HG03097 (cell line): ENCODE measurements around the gene IFIT3.
A peak's percentile ranks its signal among the peaks of the same experiment; 100 is the strongest.
"Not testable (repeated sequence)": the region's sequence is repeated elsewhere in the genome, so short reads cannot be mapped to it uniquely, and the experiment has no call there.

Experiments used
- ATAC-seq: cut with Tn5 transposase; IDR thresholded peaks from one replicate; pipeline ENCODE4 v1.9.1; 2021; ENCODE audit not compliant: unreplicated experiment, low FRiP score

IFIT3 gene

DNA sequence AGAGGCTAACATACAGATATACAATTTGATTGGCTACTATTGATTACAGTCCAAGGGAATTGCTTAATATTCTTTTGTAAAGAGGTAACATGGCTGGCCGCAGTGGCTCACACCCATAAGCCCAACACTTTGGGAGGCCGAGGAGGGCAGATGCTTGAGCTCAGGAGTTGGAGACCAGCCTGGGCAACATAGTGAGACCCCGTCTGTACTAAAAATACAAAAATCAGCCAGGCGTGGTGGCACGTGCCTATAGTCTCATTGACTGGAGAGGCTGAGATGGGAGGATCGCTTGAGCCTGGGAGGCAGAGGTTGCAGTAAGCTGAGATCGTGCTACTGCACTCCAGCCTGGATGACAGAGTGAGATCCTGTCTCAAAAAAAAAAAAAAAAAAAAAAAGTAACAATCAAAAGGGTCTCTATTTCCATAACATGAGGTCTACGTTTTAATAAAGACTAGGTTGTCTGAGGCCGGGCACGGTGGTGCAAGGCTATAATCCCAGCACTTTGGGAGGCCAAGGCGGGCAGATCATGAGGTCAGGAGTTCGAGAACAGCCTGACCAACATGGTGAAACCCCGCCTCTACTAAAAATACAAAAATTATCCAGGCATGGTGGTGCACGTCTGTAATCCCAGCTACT is 3.8 kb downstream of the IFIT3 start:
- not testable (repeated sequence) for ATAC-seq

DNA sequence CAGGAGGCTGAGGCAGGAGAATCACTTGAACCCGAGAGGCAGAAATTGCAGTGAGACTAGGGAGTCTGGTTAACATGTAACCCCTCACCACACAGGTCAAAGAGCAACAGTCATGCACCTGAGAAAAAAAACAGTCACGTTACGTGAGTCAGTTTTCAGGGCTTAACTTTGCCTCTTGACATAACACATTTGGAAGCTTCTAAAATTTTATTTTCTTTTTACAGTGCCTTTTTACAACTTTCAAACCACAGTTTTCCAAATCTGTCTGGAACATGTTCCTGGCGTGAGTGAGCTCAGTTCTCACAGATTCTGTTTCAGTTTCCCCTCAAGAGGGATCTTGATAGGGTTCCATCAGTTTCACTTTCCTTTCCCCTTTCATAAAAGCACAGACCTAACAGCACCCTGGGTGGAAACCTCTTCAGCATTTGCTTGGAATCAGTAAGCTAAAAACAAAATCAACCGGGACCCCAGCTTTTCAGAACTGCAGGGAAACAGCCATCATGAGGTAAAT is 4.4 kb downstream of the IFIT3 start:
- peak; percentile 37 for ATAC-seq

GRCh38 chr10:89335226-89335625 is 7.4 kb downstream of the IFIT3 start:
- ATAC-seq: no peak

GRCh38 chr10:89336241-89336640 is 8.4 kb downstream of the IFIT3 start:
- no peak for ATAC-seq

DNA sequence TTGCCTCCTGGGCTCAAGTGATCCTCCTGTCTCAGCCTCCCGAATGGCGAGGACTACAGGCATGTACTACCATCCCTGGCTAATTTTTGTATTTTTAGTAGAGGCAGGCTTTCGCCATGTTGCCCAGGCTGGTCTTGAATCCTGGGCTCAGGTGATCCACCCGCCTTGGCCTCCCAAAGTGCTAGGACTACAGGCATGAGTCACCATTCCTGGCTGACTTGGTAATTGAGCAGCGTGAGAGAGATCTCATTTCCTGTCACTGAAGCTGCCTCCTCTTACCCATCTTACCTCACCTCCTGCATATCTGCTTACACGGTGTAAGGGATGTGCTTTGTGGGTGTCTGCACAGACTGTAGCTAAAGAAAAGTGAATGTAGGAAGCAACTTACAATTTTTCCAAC is 9.7 kb downstream of the IFIT3 start:
- ATAC-seq: no peak

GRCh38 chr10:89338713-89339112 is 10.9 kb downstream of the IFIT3 start:
- ATAC-seq: no peak

DNA sequence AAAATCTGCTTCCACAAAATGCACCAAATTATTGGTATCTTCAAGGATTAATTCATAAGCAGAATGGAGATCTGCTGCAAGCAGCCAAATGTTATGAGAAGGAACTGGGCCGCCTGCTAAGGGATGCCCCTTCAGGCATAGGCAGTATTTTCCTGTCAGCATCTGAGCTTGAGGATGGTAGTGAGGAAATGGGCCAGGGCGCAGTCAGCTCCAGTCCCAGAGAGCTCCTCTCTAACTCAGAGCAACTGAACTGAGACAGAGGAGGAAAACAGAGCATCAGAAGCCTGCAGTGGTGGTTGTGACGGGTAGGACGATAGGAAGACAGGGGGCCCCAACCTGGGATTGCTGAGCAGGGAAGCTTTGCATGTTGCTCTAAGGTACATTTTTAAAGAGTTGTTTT is 12.1 kb downstream of the IFIT3 start:
- no peak for ATAC-seq

GRCh38 chr10:89341649-89342048 is 13.9 kb downstream of the IFIT3 start:
- no peak for ATAC-seq

DNA sequence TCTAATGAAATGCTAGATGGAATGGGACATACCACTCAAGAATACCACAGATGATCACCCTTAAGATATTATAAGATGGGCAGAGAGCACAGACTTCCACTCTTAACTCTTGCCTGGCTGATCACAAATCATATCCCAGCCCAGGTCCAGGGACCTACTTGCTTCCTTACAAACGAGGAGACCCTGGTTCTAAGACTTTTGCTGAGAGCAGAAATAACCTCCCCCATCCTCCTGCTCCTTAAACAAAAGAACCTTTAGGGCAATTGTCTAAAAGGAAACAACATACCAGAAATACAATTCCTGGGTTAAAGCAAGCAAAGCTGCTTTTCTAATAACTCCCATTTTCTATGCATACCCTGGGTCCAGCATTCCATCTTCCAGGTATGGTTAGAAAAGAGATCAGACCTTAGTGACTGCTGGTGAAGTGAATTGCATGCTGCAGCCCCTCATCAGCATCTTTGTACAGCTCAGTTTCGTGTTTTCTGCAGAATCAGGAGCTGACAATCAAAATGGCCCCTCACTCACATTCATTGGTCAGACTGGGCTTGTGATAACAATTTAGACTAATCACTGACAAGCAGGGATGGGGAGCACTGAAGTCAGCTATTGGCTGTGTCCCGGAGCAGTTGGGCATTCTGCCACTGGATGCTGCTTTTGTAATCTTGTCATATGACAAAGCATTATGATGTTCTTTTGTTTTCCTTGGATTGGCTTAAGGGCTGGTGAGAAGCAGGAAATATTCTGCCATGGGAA is 14.6 kb downstream of the IFIT3 start:
- ATAC-seq: no peak

DNA sequence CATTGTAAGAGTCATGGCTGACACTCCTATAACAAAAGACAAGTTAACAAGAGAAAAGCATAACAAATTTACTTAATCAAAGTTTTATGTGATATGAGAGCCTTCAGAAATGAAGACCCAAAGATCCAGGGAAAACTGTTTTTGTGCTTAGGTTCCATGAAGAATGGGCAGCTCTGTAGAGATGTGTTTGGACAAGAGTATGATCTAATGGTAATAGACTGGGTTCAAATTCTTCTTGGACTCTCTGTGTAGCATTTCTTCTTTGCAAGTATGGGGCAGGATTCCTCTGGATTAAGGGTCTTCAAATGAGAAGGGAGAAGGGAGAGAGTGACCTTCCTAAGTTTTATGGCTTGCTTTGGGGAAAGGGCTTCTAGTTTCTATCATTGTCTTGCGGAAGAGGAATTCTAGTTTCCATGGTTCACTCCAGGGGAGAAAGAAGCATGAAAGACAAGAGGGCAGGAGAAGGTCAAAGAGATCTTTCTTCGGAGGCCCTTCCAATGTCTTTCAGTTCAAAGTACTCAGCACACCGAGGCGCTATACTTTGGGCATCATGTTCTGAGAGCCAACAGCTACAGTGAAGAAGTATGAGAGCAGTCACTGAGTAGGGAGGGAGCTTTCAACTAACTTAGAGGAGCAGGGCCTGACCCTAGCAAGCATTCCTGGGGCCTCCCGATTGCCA is 15.4 kb downstream of the IFIT3 start:
- ATAC-seq: no peak

- no peak for ATAC-seq
Measured at GRCh38 chr10:89344156-89344555, 16.4 kb downstream of the IFIT3 start.

- no peak for ATAC-seq
Measured at GRCh38 chr10:89345367-89346000, 17.7 kb downstream of the IFIT3 start.

DNA sequence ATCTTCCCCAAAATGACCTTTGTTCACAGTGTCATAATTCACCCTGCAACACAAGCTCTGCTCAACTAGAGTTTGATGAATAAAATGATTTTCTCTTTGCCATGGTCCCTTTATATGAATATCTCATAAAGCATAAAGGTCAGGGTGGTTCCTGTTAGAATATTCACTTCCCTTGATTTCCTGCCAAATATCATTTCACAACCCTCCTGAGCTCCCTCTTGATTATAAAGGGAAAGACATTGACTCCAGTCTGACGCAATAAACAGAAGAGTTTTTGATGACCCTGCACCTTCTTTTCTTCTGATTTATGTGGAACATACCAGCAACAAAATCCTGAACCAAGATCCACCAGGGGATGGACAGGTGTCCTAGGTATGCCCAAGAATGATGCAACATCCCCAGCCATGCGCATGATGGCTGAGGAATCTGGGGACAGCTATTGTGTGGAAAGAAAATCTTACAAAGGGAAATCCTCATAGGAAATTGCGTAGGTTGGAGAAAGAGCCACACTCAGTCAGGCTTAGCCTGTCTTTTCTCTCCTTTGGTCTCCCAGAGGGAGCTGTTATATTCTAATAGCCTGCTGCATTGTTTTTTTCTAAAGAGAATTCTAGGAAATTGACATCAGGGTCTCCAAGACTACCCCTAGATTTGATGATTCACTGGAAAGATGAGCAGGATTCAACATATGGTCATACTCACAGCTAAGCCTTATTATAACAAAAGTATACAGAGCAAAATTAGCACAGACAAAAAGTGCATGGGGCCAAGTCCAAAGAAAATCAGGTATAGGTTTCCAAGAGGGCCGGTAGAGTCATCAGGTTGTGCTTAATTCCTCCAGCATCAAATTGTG is 18.8 kb downstream of the IFIT3 start:
- ATAC-seq: no peak

GRCh38 chr10:89347701-89348457 is 20.1 kb downstream of the IFIT3 start:
- no peak for ATAC-seq

- no peak for ATAC-seq
Measured at GRCh38 chr10:89348481-89348880, 20.7 kb downstream of the IFIT3 start.

GRCh38 chr10:89348975-89349374 is 21.2 kb downstream of the IFIT3 start:
- ATAC-seq: no peak

DNA sequence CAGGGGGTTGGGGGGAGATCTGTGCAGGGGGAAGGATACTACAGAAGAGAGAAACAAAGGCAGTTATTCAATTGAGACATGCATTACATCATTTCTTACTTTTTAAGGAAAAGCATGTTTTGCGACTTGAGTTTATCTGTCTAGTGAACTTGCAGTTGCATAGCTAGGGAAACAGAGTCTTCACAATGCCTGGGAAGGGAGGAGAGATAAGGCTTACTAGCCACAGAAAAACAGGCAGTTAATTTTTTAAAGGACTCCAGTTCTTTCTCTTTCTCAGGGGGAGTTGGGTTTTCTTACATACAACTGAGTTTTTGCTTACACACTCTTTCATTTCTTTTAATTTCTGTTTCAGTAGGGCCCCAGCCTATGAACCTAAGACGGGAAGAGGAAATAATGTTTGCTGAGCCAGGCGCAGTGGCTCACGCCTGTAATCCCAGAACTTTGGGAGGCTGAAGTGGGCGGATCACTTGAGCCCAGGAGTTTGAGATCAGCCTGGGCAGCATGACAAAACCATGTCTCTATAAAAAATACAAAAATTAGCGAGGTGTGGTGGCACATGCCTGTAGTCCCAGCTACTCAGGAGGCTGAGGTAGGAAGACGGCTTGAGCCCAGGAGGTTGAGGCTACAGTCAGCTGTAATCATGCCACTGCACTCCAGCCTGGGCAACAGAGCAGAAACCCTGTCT is 23.0 kb downstream of the IFIT3 start:
- peak; percentile 32 for ATAC-seq

- peak; percentile 77 for ATAC-seq
Measured at GRCh38 chr10:89351412-89351779, 23.6 kb downstream of the IFIT3 start.
